Activated B cell treated with CpG ODN at 0.5 μM for 24 hours (primary cell): ENCODE results near the gene DGLUCY. TPM values are rescaled to one million over a fixed set of nuclear protein-coding genes. Genes with fewer than 3 reads are reported as not detected.
"Not testable (repeated sequence)": the region's sequence is repeated elsewhere in the genome, so short reads cannot be mapped to it uniquely, and the experiment has no call there.

ENCODE experiments used
- ATAC-seq: fragments of 200-7000 bp; cut with Tn5 transposase; one replicate; pipeline ENCODE4 v1.10.0; 2021; ENCODE audit warnings: low read depth, mild to moderate bottlenecking, moderate library complexity
- CTCF ChIA-PET: fragments of 350-600 bp; sonication (Branson Sonifier 250); formaldehyde crosslinking; loops from one replicate; lab custom pipeline; 2021; ENCODE audit warnings: antibody characterized with exemption; lab: Charles Lee
- POLR2A ChIA-PET: fragments of 350-600 bp; sonication (Branson Sonifier 250); formaldehyde crosslinking; loops from one replicate; lab custom pipeline; 2021; ENCODE audit warnings: antibody characterized with exemption; lab: Charles Lee
- DNase-seq: peaks from one replicate; pipeline ENCODE4 v3.0.0; 2022
- H3K27ac Mint-ChIP-seq: one replicate; pipeline ENCODE4 v1.8.0; 2020; ENCODE audit warnings: mixed read lengths
- H3K27me3 Mint-ChIP-seq: one replicate; pipeline ENCODE4 v1.8.0; 2021; ENCODE audit warnings: mixed read lengths
- H3K36me3 Mint-ChIP-seq: one replicate; pipeline ENCODE4 v1.8.0; 2021; ENCODE audit warnings: low read depth, mixed read lengths
- H3K4me1 Mint-ChIP-seq: one replicate; pipeline ENCODE4 v1.8.0; 2021; ENCODE audit warnings: mixed read lengths
- H3K4me3 Mint-ChIP-seq: one replicate; pipeline ENCODE4 v1.8.0; 2020; ENCODE audit warnings: mild to moderate bottlenecking, mixed read lengths
- H3K9me3 Mint-ChIP-seq: one replicate; pipeline ENCODE4 v1.8.0; 2020; ENCODE audit warnings: mixed read lengths
- CTCF ChIP-seq: fragments of 200-600 bp; IDR thresholded peaks from one replicate; pipeline ENCODE4 v1.8.0; 2022; ENCODE audit warnings: antibody characterized with exemption, mild to moderate bottlenecking
- intact Hi-C: fragments of 100-400 bp; cut with micrococcal nuclease; formaldehyde crosslinking; loops from one replicate; pipeline ENCODE4 v1.15.1; 2024
- total RNA-seq: library from RNA; stranded (reverse); gene quantifications from 2 replicates; pipeline ENCODE4 v1.2.3, GENCODE V29; 2022

Gene DGLUCY
- total RNA-seq, 1 donor from 2014 or later: 92.7 TPM

DNA sequence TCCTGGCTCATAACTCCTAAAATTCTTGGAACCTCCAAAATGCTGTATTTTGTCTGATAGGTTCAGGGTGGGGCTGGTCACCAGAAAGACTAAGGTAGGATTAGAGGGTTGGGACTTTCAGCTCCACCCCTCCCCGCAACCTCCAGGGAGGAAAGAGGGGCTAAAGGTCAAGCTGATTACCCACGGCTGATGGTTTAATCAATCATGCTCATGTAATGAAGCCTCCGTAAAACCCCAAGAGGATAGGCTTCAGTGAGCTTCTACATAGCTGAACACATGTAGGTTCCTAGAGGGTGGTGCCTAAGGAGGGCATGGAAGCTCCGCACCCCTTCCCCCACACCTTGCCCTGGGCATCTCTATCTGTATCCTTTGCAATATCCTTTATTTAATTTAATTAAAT is 60.0 kb downstream of the DGLUCY start:
- Mint-ChIP-seq H3K36me3 (peaks cover 58% of the 10 kb centered on the region), H3K4me3 (no peak overlapping the region), H3K27ac (no peak overlapping the region), H3K9me3 (no peaks in the 10 kb centered on the region), H3K4me1 (peaks cover 5% of the 10 kb centered on the region), H3K27me3 (no peaks in the 10 kb centered on the region)
- no peak for TF ChIP-seq CTCF
- POLR2A ChIA-PET: interaction anchor here (0.6 to 3.5 kb wide), 4 partner anchors 114 to 271 kb away, joined by 9 to 21 read pairs (median 12); partner anchors contain the start of gene RPS6KA5
- ATAC-seq (no peak), DNase-seq (no peak)
- intact Hi-C loops: loop anchor here (1.0 to 2.0 kb wide), 6 partner anchors 36 to 415 kb away; no protein-coding TSS in a partner anchor
- CTCF ChIA-PET: interaction anchor here (0.8 to 9.2 kb wide), 20 partner anchors 10 to 286 kb away, joined by 3 to 288 read pairs (median 4); partner anchors contain the start of gene RPS6KA5

- ATAC-seq (no peak), DNase-seq (no peak)
- Mint-ChIP-seq H3K27ac (no peak overlapping the region), H3K4me1 (peaks cover 5% of the 10 kb centered on the region), H3K27me3 (no peaks in the 10 kb centered on the region), H3K4me3 (no peak overlapping the region), H3K9me3 (no peaks in the 10 kb centered on the region), H3K36me3 (peaks cover 50% of the 10 kb centered on the region)
- ChIA-PET POLR2A (interaction anchor here (2.6 kb wide), 1 partner anchor 110 kb away, joined by 10 read pairs; no protein-coding TSS in a partner anchor), CTCF (interaction anchor here (0.7 to 9.2 kb wide), 7 partner anchors 60 to 272 kb away, joined by 3 to 288 read pairs (median 51); partner anchors contain the start of gene RPS6KA5)
- intact Hi-C loops: no loop called here
- no peak for TF ChIP-seq CTCF
These were observed 61.7 kb downstream of the DGLUCY start for GRCh38 chr14:91175291-91176201.

- ChIA-PET CTCF (interaction anchor here (0.8 to 9.2 kb wide), 22 partner anchors 19 to 292 kb away, joined by 3 to 288 read pairs (median 4); partner anchors contain the start of gene GPR68), POLR2A (interaction anchor here (0.5 to 2.6 kb wide), 3 partner anchors 108 to 334 kb away, joined by 3 to 10 read pairs (median 3); no protein-coding TSS in a partner anchor)
- no peaks in the 10 kb centered on the region for H3K9me3 Mint-ChIP-seq
- no peaks in the 10 kb centered on the region for H3K27me3 Mint-ChIP-seq
- intact Hi-C loops: loop anchor here (1.0 kb wide), 4 partner anchors 51 to 274 kb away; no protein-coding TSS in a partner anchor
- DNase-seq (peak; percentile 29), ATAC-seq (peak; percentile 80)
- H3K4me1 Mint-ChIP-seq: peaks cover 5% of the 10 kb centered on the region
- H3K4me3 Mint-ChIP-seq: no peak overlapping the region
- H3K27ac Mint-ChIP-seq: no peak overlapping the region
- TF ChIP-seq CTCF: peak; percentile 55
- peaks cover 52% of the 10 kb centered on the region for H3K36me3 Mint-ChIP-seq
These were observed 63.5 kb downstream of the DGLUCY start for GRCh38 chr14:91177073-91178034.

GRCh38 chr14:91180611-91181010 is 66.7 kb downstream of the DGLUCY start:
- intact Hi-C loops: no loop called here
- no peaks in the 10 kb centered on the region for H3K27me3 Mint-ChIP-seq
- no peaks in the 10 kb centered on the region for H3K9me3 Mint-ChIP-seq
- no peak for TF ChIP-seq CTCF
- ATAC-seq: no peak
- ChIA-PET CTCF (no interaction called here), POLR2A (no interaction called here)
- H3K36me3 Mint-ChIP-seq: peaks cover 50% of the 10 kb centered on the region
- H3K4me1 Mint-ChIP-seq: peaks cover 2% of the 10 kb centered on the region
- no peak overlapping the region for H3K27ac Mint-ChIP-seq
- no peak overlapping the region for H3K4me3 Mint-ChIP-seq
- DNase-seq: no peak

GRCh38 chr14:91182753-91183152 is 68.9 kb downstream of the DGLUCY start:
- H3K4me1 Mint-ChIP-seq, intact Hi-C loops, H3K27me3 Mint-ChIP-seq, H3K27ac Mint-ChIP-seq, DNase-seq, ATAC-seq, POLR2A ChIA-PET, H3K4me3 Mint-ChIP-seq, H3K9me3 Mint-ChIP-seq: not testable (repeated sequence)
- H3K36me3 Mint-ChIP-seq: peaks cover 57% of the 10 kb centered on the region
- CTCF ChIA-PET: interaction anchor here (1.1 kb wide), 1 partner anchor 9 kb away, joined by 3 read pairs; no protein-coding TSS in a partner anchor
